ENCODE data around the gene SERPINA5.

Gene SERPINA5

GRCh38 chr14:94591871-94592270, 10.6 kb downstream of the SERPINA5 start:
- Histone ChIP-seq H3K27ac (no peak overlapping the region), H3K36me3 (replicated peaks) (no peaks in the 10 kb centered on the region), H3K27me3 (replicated peaks) (no peaks in the 10 kb centered on the region), H3K4me3 (ENCODE audit: low read depth, low read length) (no peak overlapping the region)
- no peak for DNase-seq
- in situ Hi-C loops (cut with HindIII; ENCODE audit: low pct_ligation_motif_present, low sequenced_read_pairs): no loop called here
- peak; percentile 5 for TF ChIP-seq CTCF (IDR thresholded peaks at IDR 0.05; ENCODE audit: low read depth, low read length, missing control alignments)

GRCh38 chr14:94592457-94592856, 11.2 kb downstream of the SERPINA5 start:
- no peak overlapping the region for H3K27ac ChIP-seq
- DNase-seq: no peak
- no peaks in the 10 kb centered on the region for H3K36me3 ChIP-seq (replicated peaks)
- no peaks in the 10 kb centered on the region for H3K27me3 ChIP-seq (replicated peaks)
- H3K4me3 ChIP-seq (ENCODE audit: low read depth, low read length): no peak overlapping the region
- TF ChIP-seq CTCF (IDR thresholded peaks at IDR 0.05; ENCODE audit: low read depth, low read length, missing control alignments): no peak
- in situ Hi-C loops (cut with HindIII; ENCODE audit: low pct_ligation_motif_present, low sequenced_read_pairs): no loop called here

- no peak overlapping the region for H3K4me3 ChIP-seq (ENCODE audit: low read depth, low read length)
- H3K36me3 ChIP-seq (replicated peaks): no peaks in the 10 kb centered on the region
- TF ChIP-seq CTCF (IDR thresholded peaks at IDR 0.05; ENCODE audit: low read depth, low read length, missing control alignments): no peak
- DNase-seq: no peak
- in situ Hi-C loops (cut with HindIII; ENCODE audit: low pct_ligation_motif_present, low sequenced_read_pairs): no loop called here
- no peak overlapping the region for H3K27ac ChIP-seq
- no peaks in the 10 kb centered on the region for H3K27me3 ChIP-seq (replicated peaks)
Measured at GRCh38 chr14:94593376-94593748, 12.1 kb downstream of the SERPINA5 start.

- H3K27me3 ChIP-seq (replicated peaks): no peaks in the 10 kb centered on the region
- no peak for TF ChIP-seq CTCF (IDR thresholded peaks at IDR 0.05; ENCODE audit: low read depth, low read length, missing control alignments)
- H3K27ac ChIP-seq: no peak overlapping the region
- H3K4me3 ChIP-seq (ENCODE audit: low read depth, low read length): no peak overlapping the region
- no peak for DNase-seq
- H3K36me3 ChIP-seq (replicated peaks): no peaks in the 10 kb centered on the region
- in situ Hi-C loops (cut with HindIII; ENCODE audit: low pct_ligation_motif_present, low sequenced_read_pairs): no loop called here
Measured at GRCh38 chr14:94593749-94594431, 12.7 kb downstream of the SERPINA5 start.

GRCh38 chr14:94594441-94594840, 13.2 kb downstream of the SERPINA5 start:
- in situ Hi-C loops (cut with HindIII; ENCODE audit: low pct_ligation_motif_present, low sequenced_read_pairs): no loop called here
- no peaks in the 10 kb centered on the region for H3K36me3 ChIP-seq (replicated peaks)
- no peaks in the 10 kb centered on the region for H3K27me3 ChIP-seq (replicated peaks)
- no peak overlapping the region for H3K27ac ChIP-seq
- DNase-seq: no peak
- TF ChIP-seq CTCF (IDR thresholded peaks at IDR 0.05; ENCODE audit: low read depth, low read length, missing control alignments): no peak
- no peak overlapping the region for H3K4me3 ChIP-seq (ENCODE audit: low read depth, low read length)

- no peak for DNase-seq
- H3K27ac ChIP-seq: no peak overlapping the region
- H3K4me3 ChIP-seq (ENCODE audit: low read depth, low read length): no peak overlapping the region
- TF ChIP-seq CTCF (IDR thresholded peaks at IDR 0.05; ENCODE audit: low read depth, low read length, missing control alignments): no peak
- H3K36me3 ChIP-seq (replicated peaks): no peaks in the 10 kb centered on the region
- in situ Hi-C loops (cut with HindIII; ENCODE audit: low pct_ligation_motif_present, low sequenced_read_pairs): no loop called here
- no peaks in the 10 kb centered on the region for H3K27me3 ChIP-seq (replicated peaks)
Measured at GRCh38 chr14:94595912-94596311, 14.7 kb downstream of the SERPINA5 start.
